ENCODE measurements around the gene DLG4.
"Not testable (repeated sequence)": the region's sequence is repeated elsewhere in the genome, so short reads cannot be mapped to it uniquely, and the experiment has no call there.

DLG4 gene

DNA sequence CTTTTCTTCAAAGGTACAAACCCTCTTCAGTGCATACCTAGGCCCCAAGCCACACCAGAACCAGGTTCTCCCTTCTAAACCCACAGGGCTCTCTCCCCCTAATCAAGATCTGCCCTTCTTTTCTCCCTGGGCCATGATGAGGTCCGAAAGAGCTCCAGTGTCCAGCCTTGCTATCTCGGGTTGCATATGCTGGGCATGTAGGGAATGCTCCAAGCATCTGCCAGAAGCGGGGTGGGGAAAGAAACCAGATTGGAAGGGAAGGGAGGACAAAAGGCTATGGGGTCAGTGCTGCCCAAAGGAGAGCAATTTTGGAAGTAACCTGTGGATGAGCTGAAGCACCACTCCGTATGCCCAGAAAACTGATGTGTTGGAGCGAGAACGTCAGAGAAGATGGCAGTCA, 29.6 kb upstream of the DLG4 start:
- DNase-seq (ENCODE audit: low spot score), result no peak

DNA sequence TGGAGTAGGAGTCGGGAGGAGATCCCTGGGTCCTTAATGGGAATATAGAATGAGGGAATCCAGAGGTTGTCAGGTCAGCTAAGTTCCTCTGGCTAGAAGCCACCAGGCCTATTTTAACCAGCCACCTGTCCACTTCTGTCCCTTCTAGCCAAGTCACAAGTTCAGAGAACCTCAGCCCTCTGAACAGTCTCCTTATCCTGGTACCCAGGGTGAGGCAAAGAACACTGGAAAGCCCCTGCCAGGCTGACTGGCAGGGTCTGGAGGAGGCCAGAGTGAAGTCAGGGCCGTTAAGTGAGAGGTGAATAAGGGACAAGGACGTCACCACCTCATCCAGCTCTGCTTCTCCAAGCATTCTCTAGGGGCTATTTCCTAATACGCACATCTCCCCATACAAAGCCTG, 29.2 kb upstream of the DLG4 start:
- DNase-seq (ENCODE audit: low spot score), result no peak

DNA sequence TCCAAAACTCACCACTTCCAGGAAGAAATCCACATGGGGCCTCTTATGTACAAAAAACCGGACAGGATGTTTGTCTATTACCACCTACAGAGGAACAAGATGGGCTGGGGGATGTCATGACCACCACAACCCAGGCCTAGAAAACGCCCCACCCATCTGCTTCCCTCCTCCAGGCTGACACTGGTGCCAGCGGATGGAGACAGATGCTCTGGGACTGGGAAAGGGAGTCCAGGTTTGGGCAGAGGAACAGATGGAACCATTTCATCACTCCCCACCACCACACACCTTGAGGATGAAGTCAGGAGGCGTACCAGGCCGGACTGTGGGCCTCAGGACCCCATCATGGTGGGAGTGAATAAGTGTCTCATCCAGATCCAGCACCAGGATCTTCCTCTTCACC, 27.1 kb upstream of the DLG4 start:
- DNase-seq (ENCODE audit: low spot score), result no peak

- DNase-seq (ENCODE audit: low spot score), result not testable (repeated sequence)
Measured at GRCh38 chr17:7243838-7244237, 24.2 kb upstream of the DLG4 start.

GRCh38 chr17:7243453-7243729, 23.8 kb upstream of the DLG4 start:
- DNase-seq (ENCODE audit: low spot score), result no peak

GRCh38 chr17:7242717-7243452, 23.2 kb upstream of the DLG4 start:
- peak; percentile 94 for DNase-seq (ENCODE audit: low spot score)

DNA sequence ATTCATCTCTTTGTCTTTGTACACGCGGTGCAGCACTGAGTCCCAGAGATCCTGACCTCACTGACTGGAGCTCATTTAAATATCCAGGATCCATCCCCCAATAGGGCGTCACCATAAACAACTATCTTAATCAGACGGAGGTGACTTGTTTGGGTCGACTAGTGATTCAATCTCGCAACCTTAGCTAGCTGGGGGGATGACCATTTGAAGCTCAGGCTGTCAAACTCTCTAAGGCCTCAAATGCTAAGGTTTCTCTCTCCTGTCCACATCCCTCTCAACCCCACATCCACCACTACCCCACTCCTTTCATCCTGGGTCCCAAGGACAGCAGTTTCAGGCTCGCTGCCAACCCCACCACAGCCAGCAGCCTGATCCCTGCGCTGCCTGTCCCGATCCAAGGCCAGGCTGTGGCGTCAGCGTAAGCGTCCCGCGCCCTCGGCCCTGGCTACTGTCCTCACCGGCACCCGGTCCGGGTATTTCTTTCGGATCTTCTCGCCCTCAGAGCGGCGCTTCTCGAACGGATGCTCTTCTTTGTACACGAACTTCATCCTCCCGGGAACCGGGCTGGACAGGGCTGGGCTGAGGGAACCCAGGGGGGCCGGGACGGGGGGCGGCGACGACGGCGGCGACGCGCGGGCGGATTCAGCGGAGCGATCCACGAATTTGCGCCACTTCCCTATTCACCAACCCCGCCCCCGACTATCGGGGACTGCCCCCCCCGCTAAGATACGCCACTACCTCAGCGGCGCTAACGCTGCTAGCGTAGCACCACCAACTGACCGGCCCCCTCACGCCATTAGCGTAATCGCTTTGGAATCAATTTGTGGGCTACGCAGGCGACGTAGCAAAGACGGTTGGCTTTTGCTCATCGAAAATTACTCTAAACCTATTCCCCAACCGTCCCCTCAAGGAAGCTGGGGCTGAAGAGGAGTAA, 22.4 kb upstream of the DLG4 start, which contains the start of gene GABARAP:
TSS of gene GABARAP (minus strand) at position 667 of the 934 bp plus-strand sequence. CDS start at position 548, 119 bp downstream.
- DNase-seq (ENCODE audit: low spot score), result peak; percentile 94

DNA sequence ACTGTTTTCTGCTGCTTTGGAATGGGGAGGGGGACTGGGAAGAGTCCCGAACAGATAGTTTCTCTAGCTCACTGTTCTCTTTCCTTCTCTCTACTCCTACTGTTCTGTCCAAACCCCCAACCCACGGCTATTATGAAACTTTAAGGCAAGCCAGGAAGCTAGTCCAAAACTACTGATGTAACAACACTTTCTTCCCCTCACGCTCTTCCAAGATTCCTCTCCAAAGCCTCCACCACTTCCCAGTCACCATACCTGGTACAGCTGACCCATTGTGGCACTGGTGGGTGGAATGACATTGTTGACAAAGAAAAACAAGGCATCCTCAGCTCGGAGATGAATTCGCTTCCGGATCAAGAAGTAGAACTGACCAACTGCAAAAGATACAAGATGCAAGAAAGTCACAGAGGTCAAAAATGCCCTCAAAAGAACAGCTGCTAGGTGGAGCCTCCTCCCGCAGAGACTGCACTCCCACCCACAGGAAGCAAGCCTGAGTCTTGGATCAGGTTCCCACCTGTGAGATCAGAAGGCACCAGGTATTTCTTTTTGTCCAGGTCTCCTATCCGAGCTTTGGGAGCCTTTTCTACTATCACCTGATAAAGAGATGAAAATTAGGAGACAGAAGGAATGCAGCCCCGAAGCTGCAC, 21.6 kb upstream of the DLG4 start:
- DNase-seq (ENCODE audit: low spot score), result no peak

- DNase-seq (ENCODE audit: low spot score), result no peak
Measured at GRCh38 chr17:7240375-7240774, 20.7 kb upstream of the DLG4 start.

DNA sequence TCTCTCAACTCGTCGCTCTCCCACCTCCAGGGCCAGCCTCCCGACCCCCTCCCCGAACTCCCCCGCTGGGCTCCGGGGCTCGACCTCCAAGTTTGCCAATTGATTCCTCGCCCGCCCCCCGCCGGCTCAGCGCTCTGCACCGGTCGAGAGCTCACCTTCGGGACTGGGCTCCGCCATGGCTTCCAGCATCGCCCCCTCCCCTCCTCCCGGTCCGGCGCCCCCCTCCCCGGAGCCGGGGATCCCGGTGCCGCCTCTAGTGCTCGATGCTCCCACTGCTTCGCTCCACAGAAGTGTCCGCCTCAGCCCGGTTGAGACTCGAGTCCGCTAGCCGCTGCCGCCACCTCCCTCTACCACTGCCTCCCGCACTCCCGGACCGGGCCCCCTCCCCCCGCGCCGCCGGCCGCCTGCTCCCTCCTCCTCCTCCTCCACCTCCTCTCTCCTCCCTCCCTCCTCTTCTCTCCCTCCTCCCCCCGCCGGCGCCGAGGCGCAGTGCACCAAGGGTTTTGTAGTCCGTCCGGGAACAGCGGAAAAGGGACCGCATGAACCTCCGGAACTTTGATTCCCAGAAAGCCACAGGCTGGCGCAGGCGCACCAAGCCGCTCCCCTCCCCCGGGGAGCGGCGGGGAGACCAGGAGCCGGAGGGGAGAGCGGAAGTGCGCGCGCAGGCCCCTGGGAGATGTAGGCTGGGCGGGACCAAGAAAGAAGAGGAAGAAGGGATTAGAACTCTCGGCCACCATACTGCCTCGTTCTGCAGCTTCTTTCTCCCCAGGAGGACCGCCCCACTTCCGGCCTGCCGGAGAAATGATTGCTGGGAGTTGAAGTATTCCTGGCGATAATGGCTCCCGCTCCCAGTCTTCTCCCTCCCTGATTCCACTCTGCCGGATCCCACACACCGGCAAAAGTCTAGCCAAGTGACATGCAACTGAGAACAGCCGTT, 19.7 kb upstream of the DLG4 start, which contains the start of gene PHF23:
TSS of gene PHF23 (minus strand) at position 367 of the 937 bp plus-strand sequence. CDS start at position 189, 178 bp downstream.
- peak; percentile 99 for DNase-seq (ENCODE audit: low spot score)

- no peak for DNase-seq (ENCODE audit: low spot score)
Measured at GRCh38 chr17:7238420-7239090, 18.9 kb upstream of the DLG4 start.

GRCh38 chr17:7237761-7238419, 18.3 kb upstream of the DLG4 start:
- DNase-seq (ENCODE audit: low spot score), result peak; percentile 85

DNA sequence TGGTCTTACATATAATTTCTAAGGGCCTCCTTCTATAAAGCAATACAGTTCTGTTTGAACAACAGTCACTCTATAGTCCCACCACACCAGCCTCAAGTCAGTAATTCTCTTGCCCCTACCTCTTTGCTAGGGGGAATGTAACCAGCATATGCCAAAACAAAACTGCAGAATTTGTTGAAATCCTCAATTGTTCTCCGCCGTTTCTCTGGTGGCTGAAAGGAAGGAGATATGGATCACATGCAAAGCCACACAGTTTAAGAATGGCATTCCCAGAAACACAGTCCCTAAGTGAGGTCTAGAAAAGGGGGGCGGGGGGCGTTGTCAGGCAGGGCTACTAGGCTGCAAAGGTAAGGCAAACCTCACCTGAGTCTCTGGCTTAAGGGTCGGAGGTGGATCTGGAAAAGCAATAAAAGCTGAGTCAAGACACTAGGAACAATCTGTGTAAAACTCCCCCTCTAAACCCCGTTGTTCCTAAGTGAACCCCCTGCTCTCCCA, 17.7 kb upstream of the DLG4 start:
- no peak for DNase-seq (ENCODE audit: low spot score)

- no peak for DNase-seq (ENCODE audit: low spot score)
Measured at GRCh38 chr17:7236808-7237207, 17.2 kb upstream of the DLG4 start.

DNA sequence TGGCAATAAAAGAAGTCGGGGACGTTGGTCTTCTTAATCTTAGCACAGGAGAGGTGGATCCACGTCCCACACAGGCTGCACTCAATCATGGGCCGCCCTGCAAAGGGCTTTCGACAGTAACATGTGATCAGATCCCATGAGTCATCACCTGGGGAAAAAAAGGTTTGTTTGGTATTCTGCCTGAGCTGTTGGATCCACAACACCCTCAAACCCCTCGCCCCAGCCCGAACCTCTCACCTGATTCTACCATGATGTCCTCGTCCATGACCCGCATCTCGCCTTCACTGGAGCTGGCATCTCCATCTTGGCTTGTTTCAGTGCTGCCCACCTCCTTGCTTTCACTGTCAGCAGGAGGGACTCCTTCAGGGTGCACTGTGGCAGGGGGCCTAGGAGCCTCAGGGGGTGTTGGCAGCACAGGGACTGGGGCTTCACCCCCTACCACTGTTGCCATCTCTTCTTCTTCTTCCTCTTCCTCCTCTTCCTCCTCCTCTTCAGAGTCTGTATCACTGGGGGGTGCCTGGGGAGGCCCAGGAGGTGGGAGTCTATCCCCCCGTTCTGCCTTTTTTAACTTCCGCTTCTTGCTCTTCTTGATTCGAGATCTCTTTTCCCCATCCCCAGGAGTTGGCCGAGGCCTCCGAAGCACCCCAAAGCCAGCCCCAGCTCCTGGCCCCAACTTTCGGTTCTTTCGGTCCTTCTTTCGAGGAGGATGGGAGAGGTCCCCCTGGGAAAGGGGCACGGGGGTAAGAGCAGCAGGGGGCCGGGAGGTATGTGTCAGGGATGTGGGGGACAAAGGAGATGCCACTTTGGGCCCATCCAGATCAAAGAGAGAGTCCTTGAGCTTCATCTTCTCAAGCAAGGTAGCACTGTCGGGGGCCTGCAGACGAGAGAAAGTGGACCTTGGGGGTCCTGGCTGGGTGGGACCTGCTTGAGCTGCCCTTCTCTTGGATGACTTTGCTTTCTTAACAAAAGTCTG, 16.3 kb upstream of the DLG4 start:
- no peak for DNase-seq (ENCODE audit: low spot score)

- peak; percentile 94 for DNase-seq (ENCODE audit: low spot score)
Measured at GRCh38 chr17:7234083-7234951, 14.7 kb upstream of the DLG4 start, which contains the start of gene DVL2. Gene DVL2, minus strand, starts transcription at chr17:7234517. Its CDS starts 255 bp downstream, at chr17:7234262.

GRCh38 chr17:7233701-7234082, 14.1 kb upstream of the DLG4 start:
- no peak for DNase-seq (ENCODE audit: low spot score)

DNA sequence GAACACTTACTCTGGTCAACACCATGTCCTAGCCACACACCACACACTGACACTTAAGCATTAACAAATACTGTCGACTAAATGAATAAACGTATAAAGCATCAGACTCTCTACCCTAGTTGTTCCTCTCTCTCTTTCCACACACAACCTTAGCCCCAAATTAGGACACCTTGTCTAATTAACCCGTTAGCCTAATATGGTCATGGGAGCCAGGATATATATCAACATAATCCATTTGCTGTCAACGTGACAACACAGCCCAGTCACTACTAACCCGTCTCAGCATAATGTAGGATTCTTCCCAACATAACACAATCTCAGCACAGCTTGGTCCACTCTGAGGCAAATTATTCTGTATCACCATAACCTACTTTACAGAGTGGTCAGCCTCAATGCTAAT, 12.5 kb upstream of the DLG4 start:
- DNase-seq (ENCODE audit: low spot score), result no peak

All from CD4-positive, alpha-beta T cell treated with Interleukin-2 at 100 ng/mL for 4 hours (primary cell).